SH-SY5Y (cell line): Measurements from ENCODE around the gene GPC1.

Source experiments
- GATA2 ChIP-seq: IDR thresholded peaks from 2 replicates; pipeline ENCODE4 v1.6.1; 2011; ENCODE audit warnings: mild to moderate bottlenecking, low read depth, low read length
- GATA3 ChIP-seq: IDR thresholded peaks from 2 replicates; pipeline ENCODE4 v1.6.1; 2011; ENCODE audit warnings: low read depth, mild to moderate bottlenecking, low read length, moderate library complexity

- no peak for TF ChIP-seq GATA2
- no peak for TF ChIP-seq GATA3
Observed at GRCh38 chr2:240460781-240461431, 25.4 kb downstream of the GPC1 start.
